Renal cortex interstitium (tissue), 11 donors: ENCODE measurements around the gene ATG101. TPM values are rescaled to one million over a fixed set of nuclear protein-coding genes. Genes with fewer than 3 reads are reported as not detected.

Experiments used
- DNase-seq, 11 donors: peaks; one replicate each; pipeline ENCODE4 v3.0.0-alpha.2; 2013; ENCODE audit warnings: low read depth in 9 of 11, low spot score in 4 of 11; ENCODE audit errors: extremely low read depth in 1 of 11
- polyA plus RNA-seq, 3 donors: library from polyadenylated mRNA; unstranded; fragments of 120-200 nt; gene quantifications; one replicate each; pipeline ENCODE4 v1.2.1, GENCODE V29; 2013; ENCODE audit not compliant: insufficient read length in 3 of 3

Gene ATG101
- polyA plus RNA-seq, 3 donors = 21.8 to 32.0 (median 24.7) TPM

DNA sequence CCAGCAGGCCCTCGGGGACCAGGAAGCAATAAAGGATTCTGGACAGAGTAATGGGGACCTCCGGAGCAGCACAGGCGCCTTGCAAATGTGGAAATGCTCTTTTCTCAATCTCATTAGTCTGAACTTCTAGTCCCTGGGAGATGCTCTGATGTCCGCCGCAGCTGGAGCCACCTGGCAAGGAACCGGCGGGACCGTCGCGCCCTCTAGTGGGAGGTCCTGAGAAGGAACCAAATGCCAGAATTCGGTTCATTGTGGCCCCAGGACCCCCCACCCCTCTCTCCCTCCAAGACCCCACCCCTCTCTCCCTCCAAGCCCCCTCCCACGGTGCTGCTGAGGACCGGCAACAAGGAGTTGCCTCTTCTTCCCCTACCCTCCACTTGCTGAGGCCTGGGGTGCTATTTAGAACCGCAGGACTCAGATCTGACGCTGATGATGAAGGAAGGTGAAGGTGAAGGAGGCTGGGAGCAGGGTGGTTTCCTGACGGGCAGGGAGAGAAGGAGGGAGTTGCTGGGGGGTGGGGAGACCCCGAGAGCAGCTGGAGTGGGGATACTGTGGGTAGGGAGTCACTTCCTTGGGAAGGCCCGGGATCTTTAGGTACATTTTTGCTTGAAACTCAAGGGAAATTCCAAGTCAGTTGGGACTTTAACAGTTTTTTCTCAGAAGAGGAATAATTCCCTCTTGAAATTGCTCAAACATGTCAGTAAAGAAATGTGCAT lies 52.2 kb downstream of the ATG101 start:
- DNase-seq = peak in 4 of 11 donors; percentile 61 to 68 (median 62)

DNA sequence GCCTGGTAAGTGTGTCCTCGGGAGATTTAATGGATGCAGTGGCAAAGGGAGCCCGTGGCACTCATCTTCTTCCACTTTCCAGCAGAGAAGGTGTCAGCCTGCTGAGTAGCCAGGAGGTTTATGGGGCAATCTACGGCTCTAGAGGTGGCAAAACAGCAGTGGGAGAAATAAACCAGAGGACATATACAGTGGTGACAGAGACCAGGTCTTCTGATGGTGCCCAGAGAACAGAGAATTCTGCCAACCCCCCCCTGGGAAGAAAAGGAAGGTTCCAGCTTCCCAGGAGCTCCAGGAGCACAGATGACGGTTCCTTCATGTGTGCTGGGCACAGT lies 52.7 kb downstream of the ATG101 start:
- no peak for DNase-seq

DNA sequence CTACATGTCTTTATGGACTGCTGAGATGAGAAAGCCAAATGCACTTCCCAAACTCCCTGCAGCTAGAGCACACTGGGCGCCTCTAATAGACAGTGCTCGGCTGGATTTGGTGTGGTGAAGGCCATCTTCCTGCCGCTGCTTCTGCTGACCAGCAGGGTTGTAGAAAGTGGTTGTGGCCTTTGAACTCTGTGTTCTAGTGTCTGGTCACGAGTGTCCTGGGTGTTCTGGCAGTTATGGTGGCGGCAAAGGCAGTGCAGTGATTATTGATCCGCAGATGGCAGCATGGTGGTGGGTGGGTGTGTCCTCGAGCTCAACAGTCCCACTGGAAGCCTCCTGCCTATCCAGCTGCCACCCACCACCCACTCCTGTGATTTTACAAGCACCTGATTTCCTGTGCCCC lies 53.1 kb downstream of the ATG101 start:
- DNase-seq = no peak

DNA sequence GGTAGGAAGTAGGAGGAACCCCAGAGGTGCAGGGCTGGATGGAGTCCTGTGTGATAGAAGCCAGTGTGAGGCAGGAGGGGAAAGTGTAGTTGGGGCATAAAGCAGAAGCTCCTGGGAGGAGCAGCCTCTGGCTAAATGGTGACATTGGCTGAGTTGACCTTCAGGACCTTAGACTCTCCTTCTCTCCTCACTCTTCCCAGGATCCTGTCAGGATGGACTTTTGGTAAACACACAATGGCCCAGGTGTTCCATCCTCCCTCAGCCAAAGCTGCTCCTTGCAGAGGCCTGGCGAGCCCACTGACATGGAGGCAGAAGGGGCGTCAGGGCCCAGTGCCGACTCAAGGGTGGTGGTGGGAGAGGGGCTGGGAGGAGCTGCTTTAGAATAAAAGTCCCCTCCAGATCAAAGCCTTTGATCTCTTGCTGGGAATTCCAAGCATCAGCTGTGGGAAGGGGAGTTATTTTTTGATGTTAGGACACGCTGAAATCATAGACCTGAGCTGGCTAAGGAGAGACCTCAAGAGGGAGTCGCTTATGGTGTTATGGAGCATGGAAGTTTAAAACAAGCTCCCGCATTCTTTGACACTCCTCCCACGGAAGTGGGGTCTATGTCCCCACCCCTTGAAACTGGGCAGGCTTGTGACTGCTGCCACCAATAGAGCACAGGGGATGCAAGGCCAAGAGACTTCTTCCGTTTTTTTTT lies 53.9 kb downstream of the ATG101 start:
- DNase-seq = peak in 1 of 11 donors; percentile 35

DNA sequence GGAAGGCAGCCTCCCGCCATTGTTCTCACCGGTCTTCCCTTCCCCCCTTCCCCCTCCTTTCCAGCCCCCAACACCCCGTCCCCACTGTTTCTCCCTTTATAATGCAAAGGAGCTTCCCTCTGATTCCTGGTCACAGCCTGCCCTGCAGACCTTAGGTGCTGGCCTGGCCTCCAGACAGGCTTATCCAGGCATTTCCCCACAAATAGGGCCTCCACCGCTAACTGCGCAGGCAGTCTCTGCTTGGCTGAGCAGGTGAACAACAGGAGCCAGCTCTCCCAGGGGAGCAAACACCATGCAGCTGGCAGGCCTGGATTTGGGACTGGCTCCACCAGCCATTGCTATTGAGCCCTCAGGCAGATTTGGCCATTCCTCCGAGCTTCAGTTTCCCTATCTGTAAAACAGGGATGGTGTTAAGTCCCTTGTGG lies 55.7 kb downstream of the ATG101 start:
- DNase-seq = no peak

DNA sequence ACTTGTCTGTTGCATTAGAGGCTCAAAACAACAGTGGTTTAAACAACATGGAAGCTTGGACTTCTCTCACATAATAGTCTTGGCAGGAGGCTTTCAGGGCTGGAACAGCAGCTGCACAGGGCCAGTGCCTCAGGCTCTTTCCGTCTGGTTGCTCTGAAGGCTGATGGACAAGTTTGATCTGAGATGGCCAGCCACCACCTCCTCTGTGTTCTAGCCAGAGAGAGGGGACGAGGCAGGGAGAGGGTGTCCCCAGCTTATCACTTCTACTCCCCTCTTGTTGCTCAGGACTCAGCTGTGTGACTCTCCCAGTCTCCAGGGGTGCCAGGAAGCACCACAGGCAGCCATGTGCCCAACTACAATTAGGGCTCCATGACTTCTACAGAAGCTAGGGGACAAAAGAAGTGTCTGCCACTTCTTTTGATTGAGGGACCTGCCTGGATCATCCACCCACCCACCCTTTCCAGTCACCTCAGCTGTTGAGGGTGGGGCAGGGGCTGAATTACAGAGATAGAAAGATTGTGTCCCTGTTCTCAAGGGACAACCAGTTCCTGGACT lies 56.3 kb downstream of the ATG101 start:
- DNase-seq = no peak

Other genes starting within 250 kb of the ATG101 start
- 1 to 10 TPM; 3.0 to 6.0 (median 4.5) TPM for gene FIGNL2, start 221.3 kb upstream of the ATG101 start, polyA plus RNA-seq
- under 1 TPM; 0.16 to 0.45 (median 0.36) TPM for gene ANKRD33, start 181.9 kb upstream of the ATG101 start, polyA plus RNA-seq
- gene ACVRL1, start 162.5 kb upstream of the ATG101 start, polyA plus RNA-seq = 10 to 100 TPM; 29.9 to 37.0 (median 31.1) TPM
- 10 to 100 TPM; 52.6 to 59.3 (median 54.1) TPM for gene ACVR1B, start 118.3 kb upstream of the ATG101 start, polyA plus RNA-seq
- gene TAMALIN, start 63.0 kb upstream of the ATG101 start, polyA plus RNA-seq = 10 to 100 TPM; 19.7 to 21.4 (median 20.3) TPM
- 10 to 100 TPM; 14.8 to 43.3 (median 36.0) TPM for gene NR4A1, start 18.5 kb upstream of the ATG101 start, polyA plus RNA-seq
- gene SMIM41, start 9.7 kb downstream of the ATG101 start, polyA plus RNA-seq = under 1 TPM; 0.34 to 0.73 (median 0.69) TPM
- 1 to 10 TPM in 1 of 3 donors, under 1 TPM in 2; 0.52 to 1.8 (median 0.87) TPM for gene KRT80, start 122.0 kb downstream of the ATG101 start, polyA plus RNA-seq
- gene KRT7, start 163.3 kb downstream of the ATG101 start, polyA plus RNA-seq = 10 to 100 TPM; 37.4 to 64.1 (median 42.0) TPM
- not detected for gene KRT86, start 204.7 kb downstream of the ATG101 start, polyA plus RNA-seq
- gene KRT81, start 221.6 kb downstream of the ATG101 start, polyA plus RNA-seq = not detected